OCI-LY1 (cell line): ENCODE measurements around the gene P2RY2.

Source experiments
- CTCF ChIP-seq: fragments of 200-600 bp; sonication (generic), shearing (Covaris generic); IDR thresholded peaks from 2 replicates; pipeline ENCODE4 v1.5.1; 2017; ENCODE audit warnings: mild to moderate bottlenecking, antibody characterized with exemption, low read length, moderate library complexity, mixed read lengths
- EZH2 ChIP-seq: fragments of 200-600 bp; sonication (generic), shearing (Covaris generic); IDR thresholded peaks from 2 replicates; pipeline ENCODE4 v1.8.0; 2017; ENCODE audit warnings: borderline replicate concordance, mixed run types, mild to moderate bottlenecking, antibody characterized with exemption, low read length, moderate library complexity, mixed read lengths

- no peak for TF ChIP-seq CTCF
- TF ChIP-seq EZH2 = no peak
These were observed 63.2 kb downstream of the P2RY2 start for GRCh38 chr11:73281201-73281741.
